Measurements from ENCODE around the gene UBQLN4. TPM values are rescaled to one million over a fixed set of nuclear protein-coding genes. Genes with fewer than 3 reads are reported as not detected.

UBQLN4 gene
- polyA plus RNA-seq, 3 donors, result 2.3 to 15.9 (median 2.9) TPM

GRCh38 chr1:156095906-156096508 is 42.4 kb upstream of the UBQLN4 start:
- peak in 2 of 3 donors; percentile 39 to 49 for DNase-seq
- H4K20me1 ChIP-seq (ENCODE audit: insufficient read depth, low read length), result no peaks in the 10 kb centered on the region
- TF ChIP-seq CTCF (IDR thresholded peaks at IDR 0.05), result no peak
- H3K36me3 ChIP-seq (replicated peaks in 1 of 2; ENCODE audit: control insufficient read depth in 1 of 2, insufficient read depth in 2 of 2, low read length in 2 of 2), result no peaks in the 10 kb centered on the region
- no peak overlapping the region for H2AFZ ChIP-seq (ENCODE audit: insufficient read depth, low read depth, low read length, poor library complexity, severe bottlenecking)
- Mint-ChIP-seq H3K27me3 (ENCODE audit: low read depth in 3 of 3) (peaks cover 90 to 99% (median 94%) of the 10 kb centered on the region in 3 donors), H3K36me3 (peaks cover 7 to 14% of the 10 kb centered on the region in 2 donors), H3K4me3 (peak overlapping the region in 1 of 2 donors; percentile 85), H3K4me1 (peaks cover 27% of the 10 kb centered on the region), H3K27ac (peak overlapping the region in 5 of 7 donors; percentile 83 to 97 (median 94)), H3K9me3 (peaks cover 0 to 16% (median 0%) of the 10 kb centered on the region in 7 donors)
- no peak overlapping the region for H3K27ac ChIP-seq (ENCODE audit: low read depth in 1 of 2, low read length in 2 of 2)
- H3K27me3 ChIP-seq (ENCODE audit: control insufficient read depth in 2 of 2, insufficient read depth in 2 of 2, low read length in 2 of 2), result peaks cover 48 to 97% of the 10 kb centered on the region in 2 donors
- no peak overlapping the region for H3K4me2 ChIP-seq (replicated peaks; ENCODE audit: extremely low read depth, low read length, poor library complexity, severe bottlenecking)
- peaks cover 12 to 20% of the 10 kb centered on the region in 2 donors for H3K4me1 ChIP-seq (ENCODE audit: control insufficient read depth in 1 of 2, insufficient read depth in 2 of 2, low read length in 2 of 2)
- intact Hi-C loops (cut with micrococcal nuclease), result loop anchor here (2.0 to 10.0 kb wide), 3 partner anchors 31 to 69 kb away; no protein-coding TSS in a partner anchor
- WGBS (ENCODE audit: insufficient coverage), result 100% methylated on average over 1 of the region's 3 CpGs
- H3K4me3 ChIP-seq (replicated peaks in 1 of 3; ENCODE audit: low read depth in 2 of 3, low read length in 3 of 3), result no peak overlapping the region
- H3K9me3 ChIP-seq (replicated peaks in 1 of 2; ENCODE audit: control insufficient read depth in 1 of 2, insufficient read depth in 1 of 2, low read length in 2 of 2), result peaks cover 0 to 4% of the 10 kb centered on the region in 2 donors
- H3K9ac ChIP-seq (ENCODE audit: insufficient read depth, low read length, poor library complexity, severe bottlenecking), result no peak overlapping the region
- no peaks in the 10 kb centered on the region for H3K79me2 ChIP-seq (ENCODE audit: insufficient read depth, low read length)

- H4K20me1 ChIP-seq (ENCODE audit: insufficient read depth, low read length), result no peaks in the 10 kb centered on the region
- peaks cover 25 to 28% of the 10 kb centered on the region in 2 donors for H3K4me1 ChIP-seq (ENCODE audit: control insufficient read depth in 1 of 2, insufficient read depth in 2 of 2, low read length in 2 of 2)
- peaks cover 14 to 62% of the 10 kb centered on the region in 2 donors for H3K27me3 ChIP-seq (ENCODE audit: control insufficient read depth in 2 of 2, insufficient read depth in 2 of 2, low read length in 2 of 2)
- H3K36me3 ChIP-seq (replicated peaks in 1 of 2; ENCODE audit: control insufficient read depth in 1 of 2, insufficient read depth in 2 of 2, low read length in 2 of 2), result no peaks in the 10 kb centered on the region
- Mint-ChIP-seq H3K9me3 (peaks cover 0 to 11% (median 0%) of the 10 kb centered on the region in 7 donors), H3K36me3 (peaks cover 0 to 3% of the 10 kb centered on the region in 2 donors), H3K4me3 (peak overlapping the region in 1 of 2 donors; percentile 56), H3K27me3 (ENCODE audit: low read depth in 3 of 3) (peaks cover 65 to 82% (median 76%) of the 10 kb centered on the region in 3 donors), H3K4me1 (peaks cover 28% of the 10 kb centered on the region), H3K27ac (no peak overlapping the region)
- H3K27ac ChIP-seq (ENCODE audit: low read depth in 1 of 2, low read length in 2 of 2), result no peak overlapping the region
- intact Hi-C loops (cut with micrococcal nuclease), result loop anchor here (2.0 to 10.0 kb wide), 3 partner anchors 73 to 136 kb away; no protein-coding TSS in a partner anchor
- no peak overlapping the region for H3K9ac ChIP-seq (ENCODE audit: insufficient read depth, low read length, poor library complexity, severe bottlenecking)
- H3K4me3 ChIP-seq (replicated peaks in 1 of 3; ENCODE audit: low read depth in 2 of 3, low read length in 3 of 3), result no peak overlapping the region
- WGBS (ENCODE audit: insufficient coverage), result 100% methylated on average over 1 of the region's 2 CpGs
- H3K79me2 ChIP-seq (ENCODE audit: insufficient read depth, low read length), result no peaks in the 10 kb centered on the region
- H3K4me2 ChIP-seq (replicated peaks; ENCODE audit: extremely low read depth, low read length, poor library complexity, severe bottlenecking), result no peak overlapping the region
- TF ChIP-seq CTCF (IDR thresholded peaks at IDR 0.05), result no peak
- DNase-seq, result no peak
- H3K9me3 ChIP-seq (replicated peaks in 1 of 2; ENCODE audit: control insufficient read depth in 1 of 2, insufficient read depth in 1 of 2, low read length in 2 of 2), result no peaks in the 10 kb centered on the region
- no peak overlapping the region for H2AFZ ChIP-seq (ENCODE audit: insufficient read depth, low read depth, low read length, poor library complexity, severe bottlenecking)
These were observed 38.0 kb upstream of the UBQLN4 start for GRCh38 chr1:156091610-156092009.
